GM18511 (cell line): ENCODE measurements around the gene FAM180A.
"Not testable (repeated sequence)": the region's sequence is repeated elsewhere in the genome, so short reads cannot be mapped to it uniquely, and the experiment has no call there.

Experiments
- ATAC-seq: cut with Tn5 transposase; IDR thresholded peaks from one replicate; pipeline ENCODE4 v1.9.1; 2021; ENCODE audit warnings: mild to moderate bottlenecking, moderate library complexity; ENCODE audit not compliant: unreplicated experiment

FAM180A gene

GRCh38 chr7:135742371-135742770 lies 6.2 kb downstream of the FAM180A start:
- no peak for ATAC-seq

- no peak for ATAC-seq
Observed at GRCh38 chr7:135741905-135742304, 6.7 kb downstream of the FAM180A start.

- ATAC-seq = no peak
Observed at GRCh38 chr7:135740889-135741288, 7.7 kb downstream of the FAM180A start.

- ATAC-seq = not testable (repeated sequence)
Observed at GRCh38 chr7:135737306-135737647, 11.3 kb downstream of the FAM180A start.

GRCh38 chr7:135736586-135737305 lies 11.9 kb downstream of the FAM180A start:
- ATAC-seq = no peak

GRCh38 chr7:135734343-135734689 lies 14.3 kb downstream of the FAM180A start:
- ATAC-seq = no peak

GRCh38 chr7:135733603-135734342 lies 14.8 kb downstream of the FAM180A start:
- ATAC-seq = no peak

GRCh38 chr7:135731131-135731530 lies 17.5 kb downstream of the FAM180A start:
- ATAC-seq = no peak

- ATAC-seq = no peak
Observed at GRCh38 chr7:135729230-135729629, 19.4 kb downstream of the FAM180A start.

- ATAC-seq = no peak
Observed at GRCh38 chr7:135728136-135728669, 20.4 kb downstream of the FAM180A start, which contains the start of gene SLC13A4. TSS of gene SLC13A4 (minus strand) at chr7:135728186. CDS start at chr7:135727496, 690 bp downstream.

GRCh38 chr7:135726911-135727673 lies 21.5 kb downstream of the FAM180A start:
- ATAC-seq = no peak

GRCh38 chr7:135726276-135726788 lies 22.3 kb downstream of the FAM180A start:
- no peak for ATAC-seq

GRCh38 chr7:135723411-135723810 lies 25.2 kb downstream of the FAM180A start:
- no peak for ATAC-seq

GRCh38 chr7:135721198-135721820 lies 27.3 kb downstream of the FAM180A start:
- ATAC-seq = no peak

- no peak for ATAC-seq
Observed at GRCh38 chr7:135719688-135720087, 28.9 kb downstream of the FAM180A start.

GRCh38 chr7:135718794-135719437 lies 29.7 kb downstream of the FAM180A start:
- no peak for ATAC-seq

- ATAC-seq = no peak
Observed at GRCh38 chr7:135718219-135718618, 30.4 kb downstream of the FAM180A start.

- ATAC-seq = no peak
Observed at GRCh38 chr7:135717693-135718092, 30.9 kb downstream of the FAM180A start.

GRCh38 chr7:135716677-135717238 lies 31.9 kb downstream of the FAM180A start:
- no peak for ATAC-seq

GRCh38 chr7:135715673-135716072 lies 32.9 kb downstream of the FAM180A start:
- ATAC-seq = no peak
